SH-SY5Y (cell line): Measurements from ENCODE around the gene TPST2.

Source experiments
- GATA2 ChIP-seq: IDR thresholded peaks from 2 replicates; pipeline ENCODE4 v1.6.1; 2011; ENCODE audit warnings: mild to moderate bottlenecking, low read depth, low read length
- GATA3 ChIP-seq: IDR thresholded peaks from 2 replicates; pipeline ENCODE4 v1.6.1; 2011; ENCODE audit warnings: low read depth, mild to moderate bottlenecking, low read length, moderate library complexity

DNA sequence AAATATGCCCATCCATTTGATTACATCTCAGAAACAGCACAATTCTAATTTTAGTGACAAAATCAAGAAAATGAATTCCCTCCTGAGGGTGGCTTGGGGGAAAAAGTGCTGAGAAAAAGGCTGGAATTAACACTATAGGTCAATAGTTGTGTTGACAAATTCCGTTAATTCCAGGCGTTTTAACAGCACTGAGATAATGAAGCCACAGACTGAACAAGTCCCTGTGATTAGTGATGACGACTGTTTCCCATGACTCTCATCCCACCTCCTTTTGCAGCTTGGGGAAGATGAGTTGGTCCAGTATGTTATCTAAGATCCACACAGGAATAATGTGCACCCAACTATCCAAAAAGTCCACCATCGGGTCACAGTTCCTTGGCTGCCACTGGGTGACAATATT is 93.5 kb downstream of the TPST2 start:
- no peak for TF ChIP-seq GATA2
- TF ChIP-seq GATA3 = no peak
